DND-41 (cell line): ENCODE measurements around the gene ARMC3.

Experiments
- EZH2 ChIP-seq: IDR thresholded peaks from 3 replicates; pipeline ENCODE4 v1.6.1; 2012; ENCODE audit warnings: borderline replicate concordance, low read depth, mild to moderate bottlenecking, moderate library complexity, low read length, inconsistent platforms; ENCODE audit not compliant: severe bottlenecking
- TF ChIP-seq, protein P1 (sequence below): IDR thresholded peaks from 2 replicates; pipeline ENCODE4 v1.5.1; 2012; ENCODE audit warnings: borderline replicate concordance, low read length, moderate library complexity, mild to moderate bottlenecking; ENCODE audit not compliant: poor library complexity, severe bottlenecking; ENCODE audit errors: extremely low read depth

GRCh38 chr10:23075672-23076071 lies 147.8 kb downstream of the ARMC3 start:
- TF ChIP-seq, protein P1, sequence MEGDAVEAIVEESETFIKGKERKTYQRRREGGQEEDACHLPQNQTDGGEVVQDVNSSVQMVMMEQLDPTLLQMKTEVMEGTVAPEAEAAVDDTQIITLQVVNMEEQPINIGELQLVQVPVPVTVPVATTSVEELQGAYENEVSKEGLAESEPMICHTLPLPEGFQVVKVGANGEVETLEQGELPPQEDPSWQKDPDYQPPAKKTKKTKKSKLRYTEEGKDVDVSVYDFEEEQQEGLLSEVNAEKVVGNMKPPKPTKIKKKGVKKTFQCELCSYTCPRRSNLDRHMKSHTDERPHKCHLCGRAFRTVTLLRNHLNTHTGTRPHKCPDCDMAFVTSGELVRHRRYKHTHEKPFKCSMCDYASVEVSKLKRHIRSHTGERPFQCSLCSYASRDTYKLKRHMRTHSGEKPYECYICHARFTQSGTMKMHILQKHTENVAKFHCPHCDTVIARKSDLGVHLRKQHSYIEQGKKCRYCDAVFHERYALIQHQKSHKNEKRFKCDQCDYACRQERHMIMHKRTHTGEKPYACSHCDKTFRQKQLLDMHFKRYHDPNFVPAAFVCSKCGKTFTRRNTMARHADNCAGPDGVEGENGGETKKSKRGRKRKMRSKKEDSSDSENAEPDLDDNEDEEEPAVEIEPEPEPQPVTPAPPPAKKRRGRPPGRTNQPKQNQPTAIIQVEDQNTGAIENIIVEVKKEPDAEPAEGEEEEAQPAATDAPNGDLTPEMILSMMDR: no peak
- TF ChIP-seq EZH2: no peak
